HEK293 (cell line): ENCODE results near the gene ARMC10.
"Not testable (repeated sequence)": the region's sequence is repeated elsewhere in the genome, so short reads cannot be mapped to it uniquely, and the experiment has no call there.

Experiments used
- CTCF ChIA-PET: fragments of 350-600 bp; formaldehyde crosslinking; extraction: SDS; loops from one replicate; lab custom pipeline; 2021; ENCODE audit warnings: antibody characterized with exemption; lab: Yijun Ruan, JAX
- POLR2A ChIA-PET: fragments of 300-600 bp; formaldehyde crosslinking; extraction: SDS; loops from one replicate; lab custom pipeline; 2020; ENCODE audit warnings: antibody characterized with exemption, inconsistent platforms; lab: Yijun Ruan, JAX
- H3K27ac ChIP-seq: fragments of 200-500 bp; sonication (Bioruptor generic); 2 replicates; pipeline ENCODE4 v1.5.1; 2014; ENCODE audit warnings: low read depth, low read length, control low read depth, inconsistent platforms; ENCODE audit errors: extremely low read depth
- H3K36me3 ChIP-seq, 2 experiments: fragments of 200-500 bp in 1 of 2; sonication (Bioruptor generic) in 1 of 2; 1 replicate in 1 of 2; 2 replicates in 1 of 2; pipeline ENCODE4 v1.5.1; 2014 to 2017; ENCODE audit warnings: inconsistent platforms in 2 of 2, low read length in 2 of 2; ENCODE audit not compliant: control insufficient read depth in 2 of 2, insufficient read depth in 1 of 2
- H3K4me1 ChIP-seq: fragments of 200-500 bp; sonication (Bioruptor generic); 2 replicates; pipeline ENCODE4 v1.5.1; 2014; ENCODE audit warnings: mild to moderate bottlenecking, low read length, inconsistent platforms; ENCODE audit not compliant: control insufficient read depth, insufficient read depth
- H3K4me3 ChIP-seq: 2 replicates; pipeline ENCODE4 v1.5.1; 2011; ENCODE audit warnings: low read depth, mild to moderate bottlenecking, control low read depth, low read length, moderate library complexity
- H3K9me3 ChIP-seq: fragments of 200-500 bp; sonication (Bioruptor generic); 2 replicates; pipeline ENCODE4 v1.5.1; 2014; ENCODE audit warnings: low read depth, low read length, inconsistent platforms; ENCODE audit not compliant: control insufficient read depth, insufficient read depth
- GLIS1 ChIP-seq: fragments of 450-650 bp; formaldehyde crosslinking; IDR thresholded peaks from 2 replicates; pipeline ENCODE4 v1.5.1; 2016; ENCODE audit warnings: missing biosample characterization, missing genetic modification characterization
- HOXA7 ChIP-seq: sonication (generic); formaldehyde crosslinking; IDR thresholded peaks from 2 replicates; pipeline ENCODE4 v1.8.1; 2022; ENCODE audit warnings: missing genetic modification reagents, borderline replicate concordance
- KLF1 ChIP-seq: fragments of 450-650 bp; formaldehyde crosslinking; IDR thresholded peaks from 2 replicates; pipeline ENCODE4 v1.5.1; 2016; ENCODE audit warnings: missing biosample characterization, missing genetic modification characterization
- OVOL3 ChIP-seq: fragments of 450-650 bp; formaldehyde crosslinking; IDR thresholded peaks from 2 replicates; pipeline ENCODE4 v1.5.1; 2016; ENCODE audit warnings: missing biosample characterization, missing genetic modification characterization
- PRDM6 ChIP-seq: fragments of 450-650 bp; formaldehyde crosslinking; IDR thresholded peaks from 2 replicates; pipeline ENCODE4 v1.5.1; 2017; ENCODE audit warnings: missing biosample characterization, missing genetic modification characterization
- ZFP3 ChIP-seq: fragments of 450-650 bp; formaldehyde crosslinking; IDR thresholded peaks from 2 replicates; pipeline ENCODE4 v1.5.1; 2016; ENCODE audit warnings: low read depth, missing biosample characterization, missing genetic modification characterization
- ZNF121 ChIP-seq: fragments of 450-650 bp; formaldehyde crosslinking; IDR thresholded peaks from 2 replicates; pipeline ENCODE4 v1.5.1; 2016; ENCODE audit warnings: missing biosample characterization, missing genetic modification characterization
- ZNF335 ChIP-seq: fragments of 450-650 bp; formaldehyde crosslinking; conservative IDR thresholded peaks from 2 replicates; pipeline ENCODE4 v1.5.1; 2016; ENCODE audit warnings: missing biosample characterization, missing genetic modification characterization
- ZNF394 ChIP-seq: fragments of 450-650 bp; formaldehyde crosslinking; IDR thresholded peaks from 2 replicates; pipeline ENCODE4 v1.5.1; 2016; ENCODE audit warnings: missing biosample characterization, missing genetic modification characterization, mild to moderate bottlenecking, moderate library complexity, borderline replicate concordance
- ZNF449 ChIP-seq: fragments of 450-650 bp; formaldehyde crosslinking; IDR thresholded peaks from 2 replicates; pipeline ENCODE4 v1.5.1; 2017; ENCODE audit warnings: missing biosample characterization, mild to moderate bottlenecking, missing genetic modification characterization, moderate library complexity
- ZNF510 ChIP-seq: fragments of 450-650 bp; formaldehyde crosslinking; IDR thresholded peaks from 2 replicates; pipeline ENCODE4 v1.5.1; 2018; ENCODE audit warnings: mild to moderate bottlenecking, missing genetic modification characterization, missing biosample characterization; ENCODE audit not compliant: insufficient replicate concordance
- ZNF558 ChIP-seq: fragments of 450-650 bp; formaldehyde crosslinking; IDR thresholded peaks from 2 replicates; pipeline ENCODE4 v1.5.1; 2016; ENCODE audit warnings: missing biosample characterization, missing genetic modification characterization
- ZNF600 ChIP-seq: fragments of 450-650 bp; formaldehyde crosslinking; IDR thresholded peaks from 2 replicates; pipeline ENCODE4 v1.5.1; 2016; ENCODE audit warnings: missing biosample characterization, missing genetic modification characterization
- ZNF660 ChIP-seq: fragments of 450-650 bp; IDR thresholded peaks from 2 replicates; pipeline ENCODE4 v1.5.1; 2018; ENCODE audit warnings: missing biosample characterization, mild to moderate bottlenecking, missing genetic modification characterization
- ZNF692 ChIP-seq: fragments of 450-650 bp; formaldehyde crosslinking; IDR thresholded peaks from 2 replicates; pipeline ENCODE4 v1.5.1; 2016; ENCODE audit warnings: missing biosample characterization, missing genetic modification characterization
- ZSCAN16 ChIP-seq: fragments of 450-650 bp; formaldehyde crosslinking; IDR thresholded peaks from 2 replicates; pipeline ENCODE4 v1.5.1; 2016; ENCODE audit warnings: missing biosample characterization, missing genetic modification characterization

The ARMC10 gene

GRCh38 chr7:103083210-103083609 is 8.3 kb downstream of the ARMC10 start:
- Histone ChIP-seq H3K36me3 (peaks cover 15 to 40% of the 10 kb centered on the region in 2 experiments), H3K9me3 (no peaks in the 10 kb centered on the region), H3K4me1 (no peaks in the 10 kb centered on the region), H3K27ac (no peak overlapping the region), H3K4me3 (no peak overlapping the region)
- ChIA-PET CTCF (interaction anchor here (1.0 kb wide), 1 partner anchor 10 kb away, joined by 4 read pairs; no protein-coding TSS in a partner anchor), POLR2A (no interaction called here)
- TF ChIP-seq ZNF121 (tag by site-specific recombination) (peak; percentile 52; the same call in 1 of the 2 replicates), ZNF692 (tag by site-specific recombination) (no peak)

DNA sequence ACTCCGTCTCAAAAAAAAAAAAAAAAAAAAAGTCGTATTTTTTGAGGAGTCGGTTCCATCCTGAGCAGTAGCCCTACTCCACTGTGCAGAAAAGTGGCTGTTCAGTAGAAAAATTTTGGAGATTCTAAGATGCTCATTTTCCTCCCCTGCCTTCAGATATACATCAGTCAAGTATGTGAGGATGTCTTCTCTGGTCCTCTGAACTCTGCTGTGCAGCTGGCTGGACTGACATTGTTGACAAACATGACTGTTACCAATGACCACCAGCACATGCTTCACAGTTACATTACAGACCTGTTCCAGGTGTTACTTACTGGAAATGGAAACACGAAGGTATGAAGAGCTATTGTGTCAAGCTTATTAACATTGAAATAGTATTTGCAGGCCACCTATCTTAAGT is 17.4 kb downstream of the ARMC10 start:
- H3K36me3 ChIP-seq = peaks cover 10 to 38% of the 10 kb centered on the region in 2 experiments
- ChIA-PET CTCF (interaction anchor here (0.8 kb wide), 2 partner anchors 9 to 17 kb away, joined by 4 read pairs; no protein-coding TSS in a partner anchor), POLR2A (interaction anchor here (1.2 kb wide), 1 partner anchor 17 kb away, joined by 3 read pairs; the partner anchor contains the start of genes ARMC10 and FBXL13)
- not testable (repeated sequence) for H3K4me1 ChIP-seq, H3K4me3 ChIP-seq, H3K27ac ChIP-seq, H3K9me3 ChIP-seq

GRCh38 chr7:103093429-103093828 is 18.5 kb downstream of the ARMC10 start:
- H3K9me3 ChIP-seq = no peaks in the 10 kb centered on the region
- H3K4me3 ChIP-seq = no peak overlapping the region
- no peaks in the 10 kb centered on the region for H3K4me1 ChIP-seq
- POLR2A ChIA-PET = interaction anchor here (1.2 kb wide), 1 partner anchor 19 kb away, joined by 3 read pairs; the partner anchor contains the start of genes ARMC10 and FBXL13
- CTCF ChIA-PET = interaction anchor here (0.5 kb wide), 1 partner anchor 52 kb away, joined by 3 read pairs; no protein-coding TSS in a partner anchor
- H3K27ac ChIP-seq = no peak overlapping the region
- H3K36me3 ChIP-seq = peaks cover 4 to 35% of the 10 kb centered on the region in 2 experiments
- no peak for TF ChIP-seq OVOL3 (tag by site-specific recombination)
- TF ChIP-seq ZFP3 (tag by site-specific recombination) = no peak
- TF ChIP-seq HOXA7 (CRISPR knock-in tag) = no peak
- TF ChIP-seq ZNF510 (tag by site-specific recombination) = no peak
- no peak for TF ChIP-seq ZNF600 (tag by site-specific recombination)
- TF ChIP-seq ZNF394 (tag by site-specific recombination) = no peak
- no peak for TF ChIP-seq ZNF335 (tag by site-specific recombination)
- TF ChIP-seq KLF1 (tag by site-specific recombination) = no peak
- no peak for TF ChIP-seq GLIS1 (tag by site-specific recombination)
- no peak for TF ChIP-seq ZNF449 (tag by site-specific recombination)
- no peak for TF ChIP-seq ZSCAN16 (tag by site-specific recombination)
- no peak for TF ChIP-seq ZNF558 (tag by site-specific recombination)
- no peak for TF ChIP-seq PRDM6 (tag by site-specific recombination)
- TF ChIP-seq ZNF660 = no peak
